CD4-positive, alpha-beta T cell treated with Interferon gamma for 1 hour (primary cell): ENCODE measurements around the gene ELF5.

Experiments used
- DNase-seq: peaks from one replicate; pipeline ENCODE4 v3.0.0-alpha.2; 2020

Gene ELF5

DNA sequence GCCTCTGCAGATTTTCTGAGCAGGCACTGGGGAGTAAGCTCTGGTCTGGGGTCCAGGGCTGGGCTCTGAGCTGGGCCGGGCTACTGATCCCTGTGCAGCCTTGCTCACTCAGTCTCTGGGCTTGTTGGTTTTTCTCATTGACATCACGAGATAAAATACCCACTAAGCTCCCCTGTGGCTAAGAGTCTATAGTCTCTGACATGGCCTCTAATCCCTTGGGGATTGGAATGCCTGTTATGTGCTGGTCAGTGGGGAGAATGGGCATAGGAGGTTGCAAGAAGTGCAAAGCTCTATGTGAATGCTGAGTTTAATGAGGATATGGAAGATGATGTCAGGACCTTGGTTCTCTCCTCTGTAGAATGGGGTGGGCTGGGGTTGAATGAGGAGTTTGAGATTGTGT lies 23.3 kb downstream of the ELF5 start:
- DNase-seq = no peak

DNA sequence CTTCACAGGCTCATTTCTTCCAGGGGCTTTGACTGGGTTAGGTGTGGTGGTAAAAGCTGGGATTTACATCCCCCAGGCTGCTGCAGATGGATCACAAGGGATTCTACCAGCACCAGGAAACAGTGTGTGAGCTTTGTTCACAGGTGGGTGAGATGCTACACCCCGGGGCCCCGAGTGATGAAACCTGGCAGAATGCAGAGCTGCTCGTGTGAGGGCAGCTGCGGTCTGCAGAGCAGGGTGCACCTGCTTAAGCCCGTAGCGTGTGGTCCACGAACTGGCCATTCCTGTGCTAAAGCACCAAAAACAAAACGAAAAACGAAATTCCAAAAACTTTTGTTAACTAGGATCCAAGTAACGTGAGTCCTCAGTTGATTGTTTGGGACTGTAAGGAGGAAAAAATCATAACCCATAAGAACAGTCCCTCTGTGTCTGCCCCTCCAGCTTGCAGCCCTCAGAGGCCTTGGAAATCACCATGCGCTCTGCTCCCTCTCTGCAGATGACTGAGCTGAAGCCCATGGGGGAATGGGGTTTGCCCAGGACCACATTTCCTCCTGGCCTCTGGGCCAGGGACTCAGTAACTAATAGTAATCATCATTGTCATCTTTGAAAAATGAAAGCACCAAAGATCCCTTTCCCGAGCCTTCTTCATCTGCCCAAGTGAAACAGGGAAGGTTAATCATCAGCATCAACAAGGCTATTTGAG lies 24.6 kb downstream of the ELF5 start:
- no peak for DNase-seq

DNA sequence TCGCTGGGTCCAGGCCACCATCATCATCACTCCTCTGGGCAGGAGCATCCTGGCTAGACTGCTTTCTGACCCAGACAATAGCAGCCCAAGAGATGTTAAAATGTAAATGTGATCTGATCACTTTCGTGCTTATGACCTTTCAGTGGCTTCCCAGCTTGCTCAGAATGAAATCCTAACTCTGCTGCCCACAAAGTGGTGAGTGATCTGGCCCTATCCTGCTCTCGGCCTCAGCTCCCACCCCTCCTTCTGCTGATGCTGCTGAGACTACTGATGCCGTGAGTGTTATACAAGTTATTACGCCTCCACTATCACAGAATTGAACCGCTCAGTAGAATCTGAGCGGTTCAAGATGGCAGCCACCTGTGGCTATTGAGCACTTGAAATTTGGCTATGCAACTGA lies 26.2 kb downstream of the ELF5 start:
- no peak for DNase-seq

DNA sequence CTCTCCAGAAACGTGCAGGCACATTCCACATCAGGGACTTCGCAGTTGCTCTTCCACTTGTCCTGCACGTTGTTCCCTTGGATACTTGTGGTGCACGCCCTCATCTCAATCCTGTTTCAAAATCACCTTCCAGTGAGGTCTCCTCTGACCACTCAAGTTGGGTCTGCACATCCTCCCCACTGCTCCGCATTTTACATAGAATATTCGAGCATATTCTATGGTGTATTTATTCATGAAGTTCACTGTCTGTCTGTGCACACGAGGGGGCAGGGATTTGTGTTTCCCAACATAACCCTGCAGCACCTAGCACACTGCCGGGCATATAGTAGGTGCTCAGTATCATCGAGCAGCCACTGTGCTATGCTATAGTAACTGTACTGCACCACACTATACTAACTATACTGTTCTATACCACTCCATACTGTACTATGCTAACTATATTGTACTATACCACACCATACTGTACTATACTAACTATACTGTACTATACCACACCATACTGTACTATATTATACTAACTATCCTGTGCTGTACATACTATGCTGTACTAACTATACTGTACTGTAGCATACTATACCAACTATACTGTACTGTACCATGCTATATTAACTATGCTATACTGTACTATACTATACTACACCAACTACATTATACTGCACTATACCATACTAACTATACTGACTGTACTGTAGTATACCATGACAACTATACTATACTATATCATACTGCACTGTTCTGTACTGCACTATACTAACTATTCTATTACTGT lies 30.3 kb downstream of the ELF5 start:
- DNase-seq = no peak

DNA sequence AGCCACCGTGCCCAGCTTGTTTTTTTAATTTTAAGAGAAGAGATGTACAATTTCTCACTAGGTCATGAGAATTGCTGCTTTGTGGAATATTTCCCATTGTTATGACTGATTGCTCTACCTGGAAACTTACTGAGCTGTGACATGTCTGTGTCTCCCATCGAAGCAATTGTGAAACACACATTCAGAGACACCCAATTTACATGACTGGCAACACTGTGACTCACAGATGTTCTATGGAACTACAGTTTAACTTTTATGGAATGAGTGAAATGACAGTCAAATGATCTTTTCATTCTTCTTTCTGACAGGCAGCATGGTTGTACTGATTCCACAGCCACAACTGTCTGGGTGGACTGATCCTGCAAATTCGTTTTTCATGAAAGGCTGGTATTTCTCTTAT lies 32.3 kb downstream of the ELF5 start:
- DNase-seq = no peak

DNA sequence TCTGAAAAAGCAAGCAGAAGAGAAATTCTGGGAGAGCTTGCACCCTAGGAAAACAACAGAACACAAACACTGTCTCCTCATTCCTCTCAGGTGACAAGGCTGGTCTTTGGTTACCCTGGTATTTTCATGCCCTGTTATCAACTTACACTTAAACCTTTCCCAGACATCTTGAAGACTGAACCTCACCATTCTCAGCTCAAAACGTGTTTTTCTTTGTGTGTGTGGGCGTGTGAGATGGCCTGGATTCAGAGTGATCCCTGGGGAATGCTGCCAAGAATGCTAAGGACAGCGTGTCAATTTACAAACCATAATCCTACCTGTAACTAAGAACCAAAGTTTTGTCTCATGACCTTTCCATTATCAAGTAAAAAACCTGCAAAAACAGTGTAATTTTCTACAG lies 33.3 kb downstream of the ELF5 start:
- no peak for DNase-seq

DNA sequence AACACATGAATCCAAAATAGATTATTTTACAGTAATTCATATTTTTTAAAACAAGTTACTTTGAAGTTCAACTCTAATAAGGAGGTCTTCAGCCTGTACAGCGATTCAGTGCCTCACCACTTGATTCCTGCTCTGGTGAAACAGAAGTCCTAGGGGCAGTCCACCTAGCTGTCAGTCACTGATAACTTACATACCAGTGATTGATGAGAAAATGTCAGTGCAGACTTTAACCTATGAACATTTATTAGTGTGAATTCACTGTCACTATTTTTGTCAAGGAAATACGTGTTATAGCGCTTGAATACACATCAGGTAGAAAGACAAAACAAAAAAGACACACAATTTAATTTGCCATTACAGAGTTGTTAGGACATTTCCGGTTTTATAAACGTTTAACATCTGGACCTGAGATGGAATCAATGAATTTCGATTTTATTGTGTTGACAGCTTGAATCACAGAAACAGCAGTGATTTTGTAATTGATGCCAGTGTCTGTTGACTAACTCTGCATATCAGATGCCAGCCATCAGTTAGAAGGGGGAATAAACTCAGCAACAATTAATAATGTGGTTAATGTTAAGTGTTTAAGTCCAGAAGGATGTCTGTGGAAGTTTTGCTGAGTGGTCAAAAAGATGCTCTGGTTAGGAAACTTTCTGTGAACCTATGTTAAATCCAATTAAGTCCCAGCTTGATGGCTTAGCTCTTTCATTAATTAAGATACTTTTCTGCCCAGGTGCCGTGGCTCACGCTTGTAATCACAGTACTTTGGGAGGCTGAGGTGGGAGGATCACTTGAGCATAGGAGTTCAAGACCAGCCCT lies 34.5 kb downstream of the ELF5 start:
- no peak for DNase-seq

DNA sequence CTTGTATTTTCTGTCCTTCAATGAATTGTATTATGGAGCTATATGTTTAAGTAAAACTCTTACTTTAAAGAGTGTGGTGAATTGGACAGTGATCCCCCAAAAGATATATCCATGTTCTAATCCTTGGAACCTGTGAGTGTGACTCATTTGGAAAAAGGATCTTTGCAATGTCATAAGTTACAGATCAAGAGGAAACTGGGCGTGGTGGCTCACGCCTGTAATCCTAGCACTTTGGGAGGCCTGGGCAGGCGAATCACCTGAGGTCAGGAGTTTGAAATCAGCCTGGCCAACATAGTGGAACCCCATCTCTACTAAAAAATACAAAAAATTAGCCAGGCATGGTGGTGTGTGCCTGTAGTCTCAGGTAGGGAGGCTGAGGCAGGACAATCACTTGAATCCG lies 36.7 kb downstream of the ELF5 start:
- DNase-seq = no peak

DNA sequence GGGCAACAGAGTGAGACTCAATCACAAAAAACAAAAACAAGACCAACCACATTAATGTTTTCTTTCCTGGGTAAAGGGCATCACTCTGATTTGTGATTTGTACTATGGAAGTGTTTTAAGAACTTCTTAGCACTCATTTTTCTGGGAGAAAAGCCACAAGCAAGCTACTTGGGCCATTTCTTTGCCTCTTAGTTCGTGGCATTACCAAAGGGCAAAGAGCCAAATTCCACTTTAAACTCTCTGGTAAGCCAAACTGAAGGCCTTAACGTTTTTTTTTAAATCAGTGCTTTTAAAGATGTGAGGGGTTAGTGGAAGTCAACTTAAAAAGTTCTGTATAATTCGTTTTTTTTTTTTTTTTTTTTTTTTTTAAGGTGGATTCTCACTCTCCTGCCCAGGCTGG lies 37.9 kb downstream of the ELF5 start:
- no peak for DNase-seq

DNA sequence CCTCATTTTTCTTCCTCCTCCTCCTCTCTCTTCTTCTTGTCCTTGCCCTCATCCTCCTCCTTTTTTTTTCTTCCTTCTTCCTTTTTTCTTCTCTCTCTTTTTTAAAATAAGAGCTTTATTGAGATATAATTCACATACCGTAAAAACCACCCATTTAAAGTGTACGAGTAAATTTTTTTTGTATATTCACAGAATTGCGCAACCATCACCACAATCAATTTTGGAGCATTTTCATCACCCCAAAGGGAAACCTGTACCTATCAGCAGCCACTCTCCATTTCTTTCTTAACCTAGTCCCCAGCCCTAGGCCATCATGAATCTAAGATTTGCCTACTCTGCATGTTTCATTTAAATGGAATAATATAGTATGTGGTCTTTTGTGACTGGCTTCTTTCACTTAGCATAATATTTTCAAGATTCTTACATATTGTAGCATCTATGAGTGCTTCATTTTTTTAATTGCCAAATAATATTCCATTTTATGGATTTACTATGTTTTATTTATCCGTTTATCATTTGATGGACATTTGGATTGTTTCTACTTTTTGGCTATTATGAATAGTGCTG lies 39.9 kb downstream of the ELF5 start:
- DNase-seq = no peak

DNA sequence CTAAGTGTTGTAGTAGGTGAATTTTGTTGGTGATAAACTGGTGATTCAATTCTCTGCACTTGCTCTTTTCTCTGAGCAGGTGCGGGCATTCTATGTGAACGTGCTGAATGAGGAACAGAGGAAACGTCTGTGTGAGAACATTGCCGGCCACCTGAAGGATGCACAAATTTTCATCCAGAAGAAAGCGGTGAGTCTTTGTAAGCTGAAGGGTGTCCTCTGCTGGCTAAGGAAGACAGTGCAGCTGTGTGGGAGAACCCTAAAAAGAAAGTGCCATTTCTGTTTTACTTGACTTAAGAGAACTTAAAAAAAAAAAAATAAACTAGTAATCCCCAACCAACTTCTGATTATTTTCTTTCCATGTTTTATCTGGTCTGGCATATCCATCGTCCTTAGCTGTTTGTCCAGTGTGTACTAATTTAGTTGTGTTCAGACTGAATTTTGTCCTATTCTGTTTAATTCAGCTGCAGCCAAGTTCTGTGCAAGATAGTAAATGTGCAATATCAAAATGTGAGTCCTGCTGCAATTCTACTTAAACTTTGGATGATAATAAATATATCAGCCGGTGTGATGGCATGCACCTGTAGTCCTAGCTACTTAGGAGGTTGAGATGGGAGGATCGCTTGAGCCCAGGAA lies 45.3 kb downstream of the ELF5 start:
- peak; percentile 19 for DNase-seq

DNA sequence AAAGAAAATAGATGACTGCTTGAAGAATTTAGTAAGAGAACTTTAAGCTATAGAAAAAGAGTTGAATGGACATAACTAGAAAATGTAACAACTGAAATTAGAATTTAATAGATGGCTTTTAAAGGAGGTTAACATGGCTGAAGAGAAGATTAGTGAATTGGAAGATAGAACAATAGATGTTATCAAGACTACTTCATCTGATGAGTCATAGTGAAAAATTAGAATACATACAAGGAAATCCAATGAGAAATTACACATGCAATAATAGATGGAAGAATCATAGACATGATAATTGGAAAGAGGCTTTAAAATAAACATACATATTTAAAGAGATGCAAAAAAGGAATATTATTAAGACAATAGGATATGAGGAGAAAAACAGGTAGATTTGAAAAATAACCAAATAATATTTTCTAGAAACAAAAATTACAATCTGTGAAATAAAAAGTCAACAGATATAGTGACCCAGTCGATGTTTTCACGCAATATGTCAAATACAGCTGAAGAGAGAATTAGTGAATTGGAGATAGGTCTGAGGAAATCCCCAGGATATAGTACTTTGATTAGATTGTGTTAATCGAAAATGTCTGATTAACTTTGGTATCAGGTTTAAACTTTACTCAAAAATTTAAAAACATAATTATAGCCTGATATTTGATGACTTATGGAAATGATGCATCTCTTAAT lies 46.6 kb downstream of the ELF5 start:
- DNase-seq = no peak

DNA sequence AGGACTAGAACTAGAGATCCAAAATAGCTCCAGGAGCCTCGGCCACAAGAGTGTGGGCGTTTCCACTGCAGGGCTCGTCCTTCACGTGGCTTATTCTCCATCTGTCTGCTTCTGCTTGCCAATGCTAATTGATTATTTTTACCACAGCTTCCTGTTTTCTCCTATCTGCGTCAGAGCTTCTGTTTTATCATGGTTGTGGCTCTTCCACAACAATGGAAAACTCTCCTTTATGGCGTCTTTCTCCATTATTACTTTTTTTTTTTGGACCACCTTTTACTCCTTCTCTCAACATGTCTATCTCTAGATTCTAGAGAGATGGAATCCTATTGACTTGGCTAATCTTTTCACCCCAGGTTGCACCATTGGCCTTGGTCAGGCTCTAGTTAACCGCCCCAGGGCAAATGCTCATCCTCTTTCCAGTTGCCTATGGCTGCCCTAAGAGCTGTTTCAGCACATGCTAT lies 49.0 kb downstream of the ELF5 start:
- DNase-seq = no peak

DNA sequence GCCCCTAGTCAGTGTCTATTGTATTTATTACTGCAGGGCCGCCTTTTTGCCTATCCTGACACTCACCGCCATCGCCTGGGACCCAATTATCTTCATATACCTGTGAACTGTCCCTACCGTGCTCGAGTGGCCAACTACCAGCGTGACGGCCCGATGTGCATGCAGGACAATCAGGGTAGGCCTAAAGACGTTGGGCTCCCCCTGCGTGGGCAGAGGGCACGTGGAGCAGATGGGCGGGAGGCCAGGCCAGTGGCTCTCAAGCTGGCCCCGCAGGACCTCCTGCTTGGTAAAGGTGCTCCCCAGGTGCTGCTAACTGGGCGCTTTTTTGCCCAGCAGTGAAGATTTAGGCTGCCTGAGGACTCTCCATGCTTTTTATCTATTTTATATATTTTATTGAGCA lies 52.4 kb downstream of the ELF5 start:
- DNase-seq = no peak

DNA sequence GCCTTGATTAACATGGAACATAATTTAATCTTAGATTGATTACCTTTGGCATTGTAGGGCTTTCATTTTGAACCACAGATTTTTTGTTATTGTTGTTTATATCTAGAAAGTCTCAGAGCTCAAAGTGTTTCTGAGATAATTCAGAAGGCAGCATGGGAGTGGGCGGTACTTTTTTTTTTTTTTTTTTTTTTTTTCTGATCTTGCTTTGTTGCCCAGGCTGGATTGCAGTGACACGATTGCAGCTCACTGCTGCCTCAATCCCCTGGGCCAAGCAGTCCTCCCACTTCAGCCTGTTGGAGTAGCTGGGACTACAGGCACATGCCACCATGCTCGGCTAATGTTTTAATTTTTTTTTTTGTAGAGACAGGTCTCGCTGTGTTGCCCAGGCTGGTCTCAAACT lies 53.3 kb downstream of the ELF5 start:
- DNase-seq = no peak

DNA sequence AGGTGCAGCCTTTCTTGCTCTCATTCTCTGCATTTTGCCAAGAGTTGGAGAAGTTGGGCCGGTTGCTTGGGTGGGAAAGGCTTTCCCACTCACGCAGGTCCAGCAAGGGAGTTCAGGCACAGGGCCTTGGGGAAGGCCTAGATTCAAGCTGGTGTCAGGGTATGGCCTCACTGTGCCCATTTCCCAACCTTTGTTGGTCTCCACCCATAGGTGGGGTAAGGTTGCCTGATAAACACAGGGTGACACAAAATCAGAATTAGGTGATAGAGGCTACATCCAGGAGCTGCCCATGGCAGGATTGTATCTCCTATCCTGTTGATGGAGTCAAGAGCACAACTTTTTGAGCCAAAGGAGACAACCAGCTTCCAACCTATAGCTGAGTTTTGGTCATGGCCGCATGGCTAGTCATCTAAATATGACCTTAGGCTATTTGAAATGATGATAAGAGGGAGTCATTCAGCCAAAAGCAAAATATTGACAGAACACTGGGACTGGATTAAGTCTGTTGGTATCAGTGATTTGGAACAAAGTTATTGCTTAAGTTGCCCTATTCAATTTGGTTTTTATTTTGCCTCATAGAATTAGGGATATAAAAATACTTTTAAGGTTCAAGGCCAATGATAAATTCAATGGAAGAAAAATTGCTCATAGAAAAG lies 54.0 kb downstream of the ELF5 start:
- DNase-seq = no peak

DNA sequence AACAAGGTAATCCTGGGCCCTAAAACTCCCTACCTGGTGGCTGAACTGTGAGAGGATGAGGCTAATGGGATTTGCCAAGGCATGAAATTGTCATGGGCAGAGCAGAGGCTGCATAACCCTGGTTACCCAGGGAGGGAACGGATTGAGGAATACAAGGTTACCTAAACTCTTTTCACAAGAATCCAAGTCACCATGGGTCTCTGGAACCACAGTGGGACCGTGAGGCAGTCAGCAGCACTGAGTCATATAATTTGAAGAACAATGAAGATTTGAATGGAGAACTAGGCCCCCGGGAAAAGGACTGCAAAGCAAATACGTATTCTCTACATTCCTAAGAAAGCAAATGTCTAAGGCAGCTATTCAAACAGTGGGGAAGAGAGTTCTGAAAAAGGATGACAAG lies 55.1 kb downstream of the ELF5 start:
- no peak for DNase-seq

DNA sequence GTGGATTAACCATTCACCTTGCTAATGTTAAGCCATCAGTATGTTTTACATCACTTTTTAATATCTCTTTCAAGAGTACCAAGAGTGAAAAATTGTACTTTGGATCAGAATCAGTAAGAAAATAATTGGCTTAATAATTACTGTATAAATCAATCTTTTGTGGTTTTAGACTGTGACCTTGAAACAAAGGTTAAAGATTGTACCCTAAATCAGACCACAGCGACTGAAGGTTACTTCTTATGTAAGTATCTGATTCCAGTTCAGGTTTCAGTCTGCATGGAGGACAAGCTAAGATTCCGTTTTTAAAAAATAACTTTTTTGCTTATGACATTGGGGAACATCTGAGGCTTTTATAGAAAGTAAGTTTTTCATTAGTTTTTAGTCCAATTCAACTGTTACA lies 56.0 kb downstream of the ELF5 start:
- no peak for DNase-seq

DNA sequence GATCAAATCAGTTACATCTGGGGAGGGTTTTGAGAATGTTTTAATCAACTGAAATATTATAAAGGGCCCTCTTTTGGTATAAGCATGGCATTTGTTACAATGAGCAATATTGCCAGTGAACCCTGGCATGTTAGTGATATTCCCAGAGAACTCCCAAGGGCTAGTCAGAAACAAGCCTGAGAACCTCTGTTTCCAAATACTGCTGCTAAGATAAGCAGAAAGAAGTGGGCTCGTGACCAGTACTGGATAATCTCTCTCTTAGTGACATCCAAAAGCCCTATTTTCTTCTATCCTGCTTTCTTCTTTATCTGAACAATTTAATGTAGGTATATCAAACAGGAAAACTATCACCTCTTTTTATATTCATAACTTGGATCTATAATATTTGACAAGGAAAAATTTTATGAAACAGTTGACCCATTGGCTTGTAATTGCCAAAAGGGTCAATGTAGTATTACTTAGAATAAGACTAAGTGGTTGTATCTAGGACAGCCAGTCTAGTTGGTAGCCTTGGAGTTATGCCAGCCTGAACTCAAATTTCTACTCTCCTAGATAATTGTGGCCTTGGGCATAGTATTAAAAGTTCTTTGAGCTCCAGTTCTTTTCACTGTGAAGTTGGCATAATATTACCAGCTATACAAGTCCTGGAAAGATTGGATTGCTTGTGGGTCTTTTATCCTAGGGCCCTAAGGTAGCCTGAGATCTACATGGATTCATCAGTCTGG lies 59.1 kb downstream of the ELF5 start:
- DNase-seq = no peak

DNA sequence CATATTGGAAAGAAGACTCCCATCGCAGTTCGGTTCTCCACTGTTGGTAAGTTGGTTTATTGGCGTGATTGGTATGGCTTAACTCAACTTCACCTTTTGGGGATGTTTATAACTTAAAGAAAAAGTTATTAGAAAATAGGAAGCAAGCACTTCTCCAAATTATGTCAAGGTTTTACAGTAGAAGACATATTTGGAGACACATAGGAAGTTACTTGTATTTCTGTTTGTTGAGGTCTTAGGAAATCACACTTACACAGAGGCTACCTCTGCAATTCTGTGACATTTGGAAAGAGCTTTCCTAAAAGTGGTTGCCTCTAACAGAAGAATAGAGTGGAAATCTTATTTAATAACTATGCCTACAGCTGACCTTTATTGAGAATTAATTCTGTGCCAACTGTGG lies 62.5 kb downstream of the ELF5 start:
- no peak for DNase-seq

DNA sequence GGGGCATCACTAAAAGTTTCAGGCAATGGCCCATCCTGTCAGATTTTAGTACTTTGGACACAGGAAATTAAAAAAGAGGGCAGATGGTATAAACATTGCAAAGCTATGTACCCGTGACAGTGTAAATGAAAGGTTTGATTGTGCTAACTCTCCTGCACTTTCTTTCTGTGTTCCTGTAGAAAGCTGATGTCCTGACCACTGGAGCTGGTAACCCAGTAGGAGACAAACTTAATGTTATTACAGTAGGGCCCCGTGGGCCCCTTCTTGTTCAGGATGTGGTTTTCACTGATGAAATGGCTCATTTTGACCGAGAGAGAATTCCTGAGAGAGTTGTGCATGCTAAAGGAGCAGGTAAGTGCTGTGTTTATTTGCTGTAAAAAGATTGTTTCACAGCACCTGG lies 64.6 kb downstream of the ELF5 start:
- no peak for DNase-seq
